ENCODE results near the gene TFAP2C. TPM values are rescaled to one million over a fixed set of nuclear protein-coding genes. Genes with fewer than 3 reads are reported as not detected.
"Not testable (repeated sequence)": the region's sequence is repeated elsewhere in the genome, so short reads cannot be mapped to it uniquely, and the experiment has no call there.

TFAP2C gene
- total RNA-seq, 1 donor from 2014 or later, result 2.2 TPM

- Histone ChIP-seq H3K27me3 (ENCODE audit: insufficient read depth, low read length) (peaks cover 4% of the 10 kb centered on the region), H3K4me3 (ENCODE audit: insufficient read depth, low read depth, low read length) (no peak overlapping the region), H3K4me1 (ENCODE audit: insufficient read depth, low read length) (no peaks in the 10 kb centered on the region), H2AFZ (ENCODE audit: low read depth, low read length) (no peak overlapping the region), H3K9me3 (ENCODE audit: insufficient read depth, low read depth, low read length) (no peaks in the 10 kb centered on the region), H3K9ac (ENCODE audit: low read length) (no peak overlapping the region), H3K36me3 (ENCODE audit: insufficient read depth, low read length) (no peaks in the 10 kb centered on the region), H4K20me1 (ENCODE audit: insufficient read depth, low read length) (no peaks in the 10 kb centered on the region), H3K27ac (ENCODE audit: low read depth, low read length) (no peak overlapping the region), H3K79me2 (ENCODE audit: insufficient read depth, low read length) (no peaks in the 10 kb centered on the region), H3K4me2 (ENCODE audit: low read length) (no peak overlapping the region)
- H3K36me3 Mint-ChIP-seq (ENCODE audit: low read depth, unreplicated experiment), result no peaks in the 10 kb centered on the region
- TF ChIP-seq EZH2 (IDR thresholded peaks at IDR 0.05; ENCODE audit: insufficient read depth, low read length), result no peak
- TF ChIP-seq, protein P1, sequence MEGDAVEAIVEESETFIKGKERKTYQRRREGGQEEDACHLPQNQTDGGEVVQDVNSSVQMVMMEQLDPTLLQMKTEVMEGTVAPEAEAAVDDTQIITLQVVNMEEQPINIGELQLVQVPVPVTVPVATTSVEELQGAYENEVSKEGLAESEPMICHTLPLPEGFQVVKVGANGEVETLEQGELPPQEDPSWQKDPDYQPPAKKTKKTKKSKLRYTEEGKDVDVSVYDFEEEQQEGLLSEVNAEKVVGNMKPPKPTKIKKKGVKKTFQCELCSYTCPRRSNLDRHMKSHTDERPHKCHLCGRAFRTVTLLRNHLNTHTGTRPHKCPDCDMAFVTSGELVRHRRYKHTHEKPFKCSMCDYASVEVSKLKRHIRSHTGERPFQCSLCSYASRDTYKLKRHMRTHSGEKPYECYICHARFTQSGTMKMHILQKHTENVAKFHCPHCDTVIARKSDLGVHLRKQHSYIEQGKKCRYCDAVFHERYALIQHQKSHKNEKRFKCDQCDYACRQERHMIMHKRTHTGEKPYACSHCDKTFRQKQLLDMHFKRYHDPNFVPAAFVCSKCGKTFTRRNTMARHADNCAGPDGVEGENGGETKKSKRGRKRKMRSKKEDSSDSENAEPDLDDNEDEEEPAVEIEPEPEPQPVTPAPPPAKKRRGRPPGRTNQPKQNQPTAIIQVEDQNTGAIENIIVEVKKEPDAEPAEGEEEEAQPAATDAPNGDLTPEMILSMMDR (IDR thresholded peaks at IDR 0.05; ENCODE audit: insufficient read depth, low read depth, low read length), result no peak
- peaks cover 37% of the 10 kb centered on the region for H3K27me3 Mint-ChIP-seq (ENCODE audit: low read depth, unreplicated experiment)
- H3K27ac Mint-ChIP-seq (ENCODE audit: unreplicated experiment), result no peak overlapping the region
- no peak for DNase-seq (ENCODE audit: low read depth)
- H3K9me3 Mint-ChIP-seq (ENCODE audit: unreplicated experiment), result no peaks in the 10 kb centered on the region
- no peaks in the 10 kb centered on the region for H3K4me1 Mint-ChIP-seq (ENCODE audit: low read depth, unreplicated experiment)
- no peak for FAIRE-seq
- H3K4me3 Mint-ChIP-seq (ENCODE audit: unreplicated experiment), result no peak overlapping the region
Observed at GRCh38 chr20:56653211-56653610, 24.1 kb downstream of the TFAP2C start.

DNA sequence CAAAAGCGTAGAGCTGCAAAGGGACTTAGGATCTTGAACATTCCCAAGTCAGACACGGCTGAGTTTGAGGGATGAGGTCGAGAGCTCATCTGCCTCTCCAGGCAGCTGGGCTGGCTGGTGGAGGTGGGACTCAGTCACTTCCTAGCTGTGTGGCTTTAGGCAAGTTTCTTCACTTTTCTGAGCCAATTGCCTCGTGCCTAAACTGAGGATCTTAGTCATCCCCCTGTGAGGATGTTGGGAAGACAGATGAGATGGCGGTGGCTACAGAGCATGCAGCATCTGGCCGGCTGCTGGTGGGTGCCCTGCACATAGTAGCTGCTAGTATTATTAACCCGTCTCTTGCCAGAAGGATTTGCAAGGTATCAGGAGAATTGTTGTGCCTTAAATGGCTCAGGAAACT lies 27.5 kb downstream of the TFAP2C start:
- no peak overlapping the region for H3K4me2 ChIP-seq (ENCODE audit: low read length)
- no peaks in the 10 kb centered on the region for H4K20me1 ChIP-seq (ENCODE audit: insufficient read depth, low read length)
- peaks cover 4% of the 10 kb centered on the region for H3K27me3 ChIP-seq (ENCODE audit: insufficient read depth, low read length)
- no peaks in the 10 kb centered on the region for H3K36me3 ChIP-seq (ENCODE audit: insufficient read depth, low read length)
- H3K9ac ChIP-seq (ENCODE audit: low read length), result no peak overlapping the region
- no peak overlapping the region for H2AFZ ChIP-seq (ENCODE audit: low read depth, low read length)
- no peaks in the 10 kb centered on the region for H3K79me2 ChIP-seq (ENCODE audit: insufficient read depth, low read length)
- no peaks in the 10 kb centered on the region for H3K36me3 Mint-ChIP-seq (ENCODE audit: low read depth, unreplicated experiment)
- H3K9me3 ChIP-seq (ENCODE audit: insufficient read depth, low read depth, low read length), result no peaks in the 10 kb centered on the region
- no peak overlapping the region for H3K27ac ChIP-seq (ENCODE audit: low read depth, low read length)
- TF ChIP-seq, protein P1 (IDR thresholded peaks at IDR 0.05; ENCODE audit: insufficient read depth, low read depth, low read length), result no peak
- no peak for DNase-seq (ENCODE audit: low read depth)
- no peaks in the 10 kb centered on the region for H3K4me1 Mint-ChIP-seq (ENCODE audit: low read depth, unreplicated experiment)
- peaks cover 33% of the 10 kb centered on the region for H3K27me3 Mint-ChIP-seq (ENCODE audit: low read depth, unreplicated experiment)
- no peaks in the 10 kb centered on the region for H3K4me1 ChIP-seq (ENCODE audit: insufficient read depth, low read length)
- FAIRE-seq, result no peak
- H3K9me3 Mint-ChIP-seq (ENCODE audit: unreplicated experiment), result no peaks in the 10 kb centered on the region
- no peak overlapping the region for H3K4me3 ChIP-seq (ENCODE audit: insufficient read depth, low read depth, low read length)
- H3K4me3 Mint-ChIP-seq (ENCODE audit: unreplicated experiment), result no peak overlapping the region
- H3K27ac Mint-ChIP-seq (ENCODE audit: unreplicated experiment), result no peak overlapping the region

GRCh38 chr20:56657879-56658278 lies 28.8 kb downstream of the TFAP2C start:
- Histone ChIP-seq H3K79me2 (ENCODE audit: insufficient read depth, low read length) (no peaks in the 10 kb centered on the region), H2AFZ (ENCODE audit: low read depth, low read length) (no peak overlapping the region), H3K27ac (ENCODE audit: low read depth, low read length) (no peak overlapping the region), H4K20me1 (ENCODE audit: insufficient read depth, low read length) (no peaks in the 10 kb centered on the region), H3K4me2 (ENCODE audit: low read length) (no peak overlapping the region), H3K9ac (ENCODE audit: low read length) (no peak overlapping the region), H3K9me3 (ENCODE audit: insufficient read depth, low read depth, low read length) (no peaks in the 10 kb centered on the region), H3K4me1 (ENCODE audit: insufficient read depth, low read length) (no peaks in the 10 kb centered on the region), H3K36me3 (ENCODE audit: insufficient read depth, low read length) (no peaks in the 10 kb centered on the region), H3K27me3 (ENCODE audit: insufficient read depth, low read length) (peaks cover 4% of the 10 kb centered on the region), H3K4me3 (ENCODE audit: insufficient read depth, low read depth, low read length) (no peak overlapping the region)
- FAIRE-seq, result no peak
- DNase-seq (ENCODE audit: low read depth), result no peak
- no peak overlapping the region for H3K27ac Mint-ChIP-seq (ENCODE audit: unreplicated experiment)
- H3K27me3 Mint-ChIP-seq (ENCODE audit: low read depth, unreplicated experiment), result peaks cover 32% of the 10 kb centered on the region
- no peaks in the 10 kb centered on the region for H3K4me1 Mint-ChIP-seq (ENCODE audit: low read depth, unreplicated experiment)
- TF ChIP-seq EZH2 (IDR thresholded peaks at IDR 0.05; ENCODE audit: insufficient read depth, low read length), result no peak
- TF ChIP-seq, protein P1 (IDR thresholded peaks at IDR 0.05; ENCODE audit: insufficient read depth, low read depth, low read length), result no peak
- no peaks in the 10 kb centered on the region for H3K9me3 Mint-ChIP-seq (ENCODE audit: unreplicated experiment)
- no peaks in the 10 kb centered on the region for H3K36me3 Mint-ChIP-seq (ENCODE audit: low read depth, unreplicated experiment)
- no peak overlapping the region for H3K4me3 Mint-ChIP-seq (ENCODE audit: unreplicated experiment)

DNA sequence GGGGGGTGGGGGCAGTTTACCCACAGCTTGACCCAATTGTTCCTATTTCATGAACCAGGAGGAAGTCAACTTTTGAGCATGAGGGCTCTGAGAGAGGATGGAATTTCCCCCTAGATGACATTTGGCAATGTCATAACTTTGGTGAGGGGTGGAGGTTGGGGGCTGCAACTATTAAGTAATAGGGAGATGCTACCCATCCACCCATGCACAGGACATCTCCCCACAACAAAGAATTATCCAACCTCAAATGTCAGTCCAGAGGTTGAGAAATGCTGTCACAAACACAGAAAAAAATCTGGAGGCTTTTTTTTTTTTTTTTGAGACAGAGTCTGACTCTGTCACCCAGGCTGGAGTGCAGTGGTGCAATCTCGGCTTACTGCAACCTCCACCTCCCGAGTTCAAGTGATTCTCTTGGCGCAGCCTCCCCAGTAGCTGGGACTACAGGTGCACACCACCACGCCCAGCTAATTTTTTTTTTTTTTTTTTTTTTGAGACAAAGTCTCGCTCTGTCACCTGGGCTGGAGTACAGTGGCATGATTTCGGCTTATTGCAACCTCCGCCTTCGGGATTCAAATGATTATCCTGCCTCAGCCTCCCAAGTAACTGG lies 29.3 kb downstream of the TFAP2C start:
- H2AFZ ChIP-seq (ENCODE audit: low read depth, low read length); H3K27me3 ChIP-seq (ENCODE audit: insufficient read depth, low read length); H3K36me3 ChIP-seq (ENCODE audit: insufficient read depth, low read length); H3K9me3 ChIP-seq (ENCODE audit: insufficient read depth, low read depth, low read length); H3K79me2 ChIP-seq (ENCODE audit: insufficient read depth, low read length); H3K36me3 Mint-ChIP-seq (ENCODE audit: low read depth, unreplicated experiment); H3K4me2 ChIP-seq (ENCODE audit: low read length); H3K27ac Mint-ChIP-seq (ENCODE audit: unreplicated experiment); H4K20me1 ChIP-seq (ENCODE audit: insufficient read depth, low read length); FAIRE-seq; H3K4me1 ChIP-seq (ENCODE audit: insufficient read depth, low read length); H3K9me3 Mint-ChIP-seq (ENCODE audit: unreplicated experiment); H3K4me3 ChIP-seq (ENCODE audit: insufficient read depth, low read depth, low read length); H3K27ac ChIP-seq (ENCODE audit: low read depth, low read length); H3K4me3 Mint-ChIP-seq (ENCODE audit: unreplicated experiment); DNase-seq (ENCODE audit: low read depth); H3K9ac ChIP-seq (ENCODE audit: low read length); H3K4me1 Mint-ChIP-seq (ENCODE audit: low read depth, unreplicated experiment): not testable (repeated sequence)
- peaks cover 30% of the 10 kb centered on the region for H3K27me3 Mint-ChIP-seq (ENCODE audit: low read depth, unreplicated experiment)

All from astrocyte (in vitro differentiated cells and primary cell).